H1 (cell line): ENCODE results near the gene FBXL17. TPM values are rescaled to one million over a fixed set of nuclear protein-coding genes. Genes with fewer than 3 reads are reported as not detected.

Experiments
- CHD7 ChIP-seq: fragments of 300-600 bp; sonication (generic); IDR thresholded peaks from 2 replicates; pipeline ENCODE4 v1.7.1; 2012; ENCODE audit warnings: low read length, moderate library complexity, mild to moderate bottlenecking, inconsistent platforms; ENCODE audit not compliant: insufficient replicate concordance
- CREB1 ChIP-seq: IDR thresholded peaks from 2 replicates; pipeline ENCODE4 v1.6.1; 2012; ENCODE audit warnings: inconsistent platforms
- GABPA ChIP-seq: IDR thresholded peaks from 2 replicates; pipeline ENCODE4 v1.6.1; 2011; ENCODE audit warnings: mild to moderate bottlenecking, low read length, moderate library complexity, borderline replicate concordance; ENCODE audit not compliant: insufficient read depth
- JUN ChIP-seq: IDR thresholded peaks from 2 replicates; pipeline ENCODE4 v1.6.1; 2011; ENCODE audit warnings: low read depth, mild to moderate bottlenecking, improper control_type of control experiment, low read length
- KDM5A ChIP-seq: fragments of 200-600 bp; IDR thresholded peaks from 2 replicates; pipeline ENCODE4 v1.7.1; 2012; ENCODE audit warnings: mild to moderate bottlenecking, low read length, inconsistent platforms, mixed read lengths
- MAFK ChIP-seq: IDR thresholded peaks from 2 replicates; pipeline ENCODE4 v1.6.1; 2012; ENCODE audit warnings: low read depth, mild to moderate bottlenecking, improper control_type of control experiment, low read length
- MAX ChIP-seq: IDR thresholded peaks from 2 replicates; pipeline ENCODE4 v1.6.1; 2012; ENCODE audit warnings: inconsistent platforms
- RAD21 ChIP-seq, 2 experiments: IDR thresholded peaks in 1 of 2; conservative IDR thresholded peaks in 1 of 2; 2 replicates each; pipeline ENCODE4 v1.6.1; 2011; ENCODE audit warnings: low read depth in 2 of 2, low read length in 2 of 2, improper control_type of control experiment in 1 of 2, inconsistent platforms in 1 of 2, mild to moderate bottlenecking in 1 of 2, moderate library complexity in 1 of 2
- RBBP5 ChIP-seq: IDR thresholded peaks from 2 replicates; pipeline ENCODE4 v1.7.1; 2012; ENCODE audit warnings: low read depth, mild to moderate bottlenecking, inconsistent platforms, low read length, moderate library complexity, borderline replicate concordance
- SIX5 ChIP-seq: IDR thresholded peaks from 2 replicates; pipeline ENCODE4 v1.6.1; 2011; ENCODE audit warnings: mild to moderate bottlenecking, low read depth, low read length
- SP2 ChIP-seq: IDR thresholded peaks from 2 replicates; pipeline ENCODE4 v1.6.1; 2012; ENCODE audit warnings: mild to moderate bottlenecking, low read length, inconsistent platforms
- TCF12 ChIP-seq: IDR thresholded peaks from 2 replicates; pipeline ENCODE4 v1.6.1; 2011; ENCODE audit warnings: low read depth, mild to moderate bottlenecking, low read length
- polyA plus RNA-seq, 7 experiments: library from polyadenylated mRNA; depleted of rRNA in 3 of 7; stranded (reverse) in 5 of 7; unstranded in 2 of 7; fragments of >200 nt in 5 of 7; fragments of 200-250 nt in 2 of 7; gene quantifications; 1 replicate in 5 of 7; 2 replicates in 1 of 7; 4 replicates in 1 of 7; pipeline versions ENCODE4 v1.2.1 to v1.2.3, GENCODE V29; 2011 to 2013; ENCODE audit warnings: missing spikeins in 2 of 7, mixed read lengths in 2 of 7
- total RNA-seq: library from RNA; stranded (reverse); fragmentation: NEBNext Ultra II Directional; extraction: Animal tissue kit (Norgen Biotek cat#: 25700); gene quantifications from 2 replicates; pipeline ENCODE4 v1.2.1, GENCODE V29; 2021

The FBXL17 gene
- total and polyA plus RNA-seq, 2 of the 8 experiments (the other 6 are each of a cell fraction or from before 2014, with no cell fraction given) = 0.35 to 4.3 TPM

GRCh38 chr5:108233617-108234155, 148.2 kb downstream of the FBXL17 start (continued):
- no peak for TF ChIP-seq CHD7
- TF ChIP-seq SIX5 = no peak
- no peak for TF ChIP-seq MAFK
- TF ChIP-seq RAD21 (IDR thresholded peaks at IDR 0.05 in 1 of 2, conservative IDR thresholded peaks at IDR 0.05 in 1 of 2; ENCODE audit: low read depth in 2 of 2, low read length in 2 of 2) = no peak
- TF ChIP-seq SP2 = no peak
- TF ChIP-seq JUN = no peak
- TF ChIP-seq KDM5A = no peak
- no peak for TF ChIP-seq MAX
- TF ChIP-seq RBBP5 = no peak
- no peak for TF ChIP-seq CREB1
- TF ChIP-seq GABPA = no peak
- TF ChIP-seq TCF12 = no peak
